Measurements from ENCODE around the gene YBX2. TPM values are rescaled to one million over a fixed set of nuclear protein-coding genes. Genes with fewer than 3 reads are reported as not detected.
A peak's percentile ranks its signal among the peaks of the same experiment; 100 is the strongest.

YBX2 gene
- total and polyA plus RNA-seq, 8 donors: 0.43 to 72.4 (median 1.3) TPM; not detected in 1

DNA sequence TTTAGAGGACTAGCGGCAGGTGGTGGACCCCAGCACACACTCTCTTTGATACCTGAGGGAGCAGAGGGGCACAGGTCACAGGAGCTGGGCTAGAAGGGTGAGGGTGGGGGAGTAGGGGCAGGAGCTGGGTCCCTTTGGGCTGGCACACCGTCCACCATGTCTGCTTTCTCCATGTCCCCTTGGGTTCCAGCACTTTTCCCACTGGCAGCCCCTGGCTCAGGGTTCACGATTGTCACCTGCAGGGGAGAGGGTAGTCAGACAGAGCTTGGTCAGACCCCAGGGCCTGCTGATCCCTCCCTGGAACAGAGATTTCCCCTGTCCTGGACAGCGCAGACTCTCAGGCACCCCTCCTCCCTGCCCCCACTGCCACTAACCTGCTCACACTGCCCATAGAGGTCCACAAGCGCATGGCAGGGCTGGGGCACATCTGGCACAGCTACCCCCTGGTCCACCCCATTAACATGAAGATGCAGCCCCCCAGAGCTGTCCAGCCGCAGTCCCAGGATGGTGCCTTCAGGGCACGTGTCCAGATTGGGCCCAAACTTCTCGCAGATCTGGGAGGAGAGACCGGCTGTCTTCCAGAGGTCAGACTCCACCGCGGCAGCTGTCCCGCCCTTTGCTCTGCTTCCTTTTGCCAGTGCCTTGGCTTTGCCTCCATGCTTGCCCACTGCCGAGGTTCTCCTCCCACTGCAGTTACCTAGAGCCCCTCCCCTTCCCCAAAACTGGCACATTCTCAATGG, 23.9 kb upstream of the YBX2 start:
- peaks cover 59 to 83% (median 72%) of the 10 kb centered on the region in 4 donors for H3K36me3 ChIP-seq
- no peak for TF ChIP-seq POLR2AphosphoS5 (IDR thresholded peaks at IDR 0.05)
- TF ChIP-seq, protein P1, sequence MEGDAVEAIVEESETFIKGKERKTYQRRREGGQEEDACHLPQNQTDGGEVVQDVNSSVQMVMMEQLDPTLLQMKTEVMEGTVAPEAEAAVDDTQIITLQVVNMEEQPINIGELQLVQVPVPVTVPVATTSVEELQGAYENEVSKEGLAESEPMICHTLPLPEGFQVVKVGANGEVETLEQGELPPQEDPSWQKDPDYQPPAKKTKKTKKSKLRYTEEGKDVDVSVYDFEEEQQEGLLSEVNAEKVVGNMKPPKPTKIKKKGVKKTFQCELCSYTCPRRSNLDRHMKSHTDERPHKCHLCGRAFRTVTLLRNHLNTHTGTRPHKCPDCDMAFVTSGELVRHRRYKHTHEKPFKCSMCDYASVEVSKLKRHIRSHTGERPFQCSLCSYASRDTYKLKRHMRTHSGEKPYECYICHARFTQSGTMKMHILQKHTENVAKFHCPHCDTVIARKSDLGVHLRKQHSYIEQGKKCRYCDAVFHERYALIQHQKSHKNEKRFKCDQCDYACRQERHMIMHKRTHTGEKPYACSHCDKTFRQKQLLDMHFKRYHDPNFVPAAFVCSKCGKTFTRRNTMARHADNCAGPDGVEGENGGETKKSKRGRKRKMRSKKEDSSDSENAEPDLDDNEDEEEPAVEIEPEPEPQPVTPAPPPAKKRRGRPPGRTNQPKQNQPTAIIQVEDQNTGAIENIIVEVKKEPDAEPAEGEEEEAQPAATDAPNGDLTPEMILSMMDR (IDR thresholded peaks at IDR 0.05): no peak
- TF ChIP-seq EP300 (IDR thresholded peaks at IDR 0.05): no peak
- no peak for TF ChIP-seq POLR2A (IDR thresholded peaks at IDR 0.05)
- H3K27me3 ChIP-seq: no peaks in the 10 kb centered on the region
- no peak overlapping the region for H3K27ac ChIP-seq
- intact Hi-C loops (cut with DNase I; ENCODE audit: low total_unique reads): no loop called here
- peaks cover 22 to 29% (median 25%) of the 10 kb centered on the region in 4 donors for H3K4me1 ChIP-seq
- H3K4me3 ChIP-seq: no peak overlapping the region
- 85 to 93% (median 91%) methylated on average over 13 of the region's 13 CpGs for WGBS, 5 donors
- DNase-seq: no peak
- H3K9me3 ChIP-seq: no peaks in the 10 kb centered on the region

DNA sequence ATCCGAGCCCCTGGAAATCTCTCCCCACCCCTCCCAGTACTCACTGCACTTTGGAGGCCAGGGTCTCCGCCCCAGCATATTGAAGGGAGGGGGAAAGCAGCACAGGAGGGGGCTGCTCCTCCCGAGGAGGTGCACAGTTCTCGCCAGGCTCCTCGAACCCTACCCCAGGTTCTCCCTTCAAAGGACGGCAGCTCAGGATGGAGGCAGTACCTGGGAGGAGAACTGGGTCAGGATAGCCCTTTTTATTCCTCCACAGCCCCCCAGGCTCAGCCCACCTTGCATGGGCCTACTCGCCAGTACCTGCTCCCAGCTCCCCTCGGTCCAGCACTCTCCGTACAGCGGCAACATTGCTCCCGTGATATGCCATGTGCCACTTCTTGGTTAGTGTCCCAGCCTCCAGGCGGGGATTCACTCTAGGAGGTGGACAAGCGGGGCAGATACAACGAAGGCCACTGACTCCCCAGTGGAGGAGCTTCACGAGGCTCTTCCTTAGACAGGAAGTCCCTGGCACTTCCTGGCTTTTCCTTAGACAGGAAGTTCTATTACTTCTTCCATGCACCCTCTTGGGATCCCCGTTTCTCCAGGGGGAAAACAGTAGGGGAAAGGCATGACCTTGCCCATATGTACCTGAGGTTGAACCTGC, 22.8 kb upstream of the YBX2 start:
- peaks cover 59 to 83% (median 72%) of the 10 kb centered on the region in 4 donors for H3K36me3 ChIP-seq
- no peak for TF ChIP-seq EP300 (IDR thresholded peaks at IDR 0.05)
- no peak for TF ChIP-seq POLR2A (IDR thresholded peaks at IDR 0.05)
- TF ChIP-seq, protein P1 (IDR thresholded peaks at IDR 0.05): no peak
- no peak for TF ChIP-seq POLR2AphosphoS5 (IDR thresholded peaks at IDR 0.05)

DNA sequence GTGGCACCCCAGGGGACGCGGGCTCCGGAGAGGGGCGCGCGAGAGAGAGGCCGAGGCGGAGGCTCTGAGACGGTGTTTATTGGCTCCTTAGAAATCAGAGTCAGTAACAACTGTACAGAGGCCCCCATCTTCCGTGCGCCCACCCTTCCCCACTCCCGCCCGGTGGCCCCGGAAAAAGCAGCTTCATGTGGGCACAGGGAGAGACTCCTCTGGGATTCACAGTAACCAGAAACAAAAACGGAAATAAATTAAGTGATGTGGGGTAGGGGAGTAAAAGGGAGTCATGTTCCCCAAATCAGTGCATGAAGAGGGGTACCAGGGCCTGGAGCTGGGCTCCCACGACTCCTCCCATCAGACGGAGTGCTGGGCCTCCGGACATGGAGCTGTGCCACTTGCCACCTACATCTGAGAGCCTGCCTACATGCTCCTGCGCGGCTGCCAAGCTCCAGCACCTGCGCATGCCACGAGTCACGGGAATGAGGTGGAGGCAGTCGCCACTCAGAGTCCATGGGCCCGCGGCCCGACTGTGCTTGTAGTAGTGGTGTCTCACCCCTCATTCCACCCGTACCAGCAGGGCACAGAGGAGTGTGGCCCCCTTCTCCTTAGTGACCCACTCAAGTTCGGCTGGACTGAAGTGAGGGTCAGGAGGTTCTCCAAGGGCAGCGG, 21.3 kb upstream of the YBX2 start:
- no peaks in the 10 kb centered on the region for H3K27me3 ChIP-seq
- peaks cover 56 to 83% (median 72%) of the 10 kb centered on the region in 4 donors for H3K36me3 ChIP-seq
- peak overlapping the region; percentile 83 to 99 (median 94) for H3K4me3 ChIP-seq
- peak; percentile 25 to 77 for DNase-seq
- intact Hi-C loops (cut with DNase I; ENCODE audit: low total_unique reads): no loop called here
- no peak for TF ChIP-seq EP300 (IDR thresholded peaks at IDR 0.05)
- TF ChIP-seq POLR2A (IDR thresholded peaks at IDR 0.05): no peak
- no peak for TF ChIP-seq POLR2AphosphoS5 (IDR thresholded peaks at IDR 0.05)
- TF ChIP-seq, protein P1 (IDR thresholded peaks at IDR 0.05): no peak
- WGBS, 5 donors: 25 to 38% (median 27%) methylated on average over 20 to 30 of the region's 30 CpGs
- H3K4me1 ChIP-seq: peaks cover 32 to 52% (median 45%) of the 10 kb centered on the region in 4 donors
- H3K9me3 ChIP-seq: no peaks in the 10 kb centered on the region
- H3K27ac ChIP-seq: peak overlapping the region; percentile 94 to 100 (median 97)

More for the DNA sequence above, 22.8 kb upstream of the YBX2 start:
- peaks cover 32 to 39% (median 34%) of the 10 kb centered on the region in 4 donors for H3K4me1 ChIP-seq
- intact Hi-C loops (cut with DNase I; ENCODE audit: low total_unique reads): no loop called here
- no peaks in the 10 kb centered on the region for H3K9me3 ChIP-seq
- H3K27me3 ChIP-seq: no peaks in the 10 kb centered on the region
- H3K27ac ChIP-seq: no peak overlapping the region
- no peak overlapping the region for H3K4me3 ChIP-seq
- 82 to 88% (median 86%) methylated on average over 15 to 16 of the region's 16 CpGs for WGBS, 5 donors
- DNase-seq: no peak
